Upper lobe of right lung (tissue), 1 donor: Measurements from ENCODE around the gene WRAP53. TPM values are rescaled to one million over a fixed set of nuclear protein-coding genes. Genes with fewer than 3 reads are reported as not detected.

Source experiments
- ATAC-seq: fragments of 200-7000 bp; cut with Tn5 transposase; one replicate; pipeline ENCODE4 v1.9.1; 2020; ENCODE audit warnings: mild to moderate bottlenecking, moderate library complexity
- DNase-seq: peaks from one replicate; pipeline ENCODE4 v3.0.0-alpha.2; 2020
- H3K27ac ChIP-seq: fragments of 200-600 bp; one replicate; pipeline ENCODE4 v1.8.0; 2022
- H3K27me3 ChIP-seq: fragments of 200-600 bp; one replicate; pipeline ENCODE4 v1.8.0; 2022; ENCODE audit warnings: mild to moderate bottlenecking
- H3K36me3 ChIP-seq: fragments of 200-600 bp; one replicate; pipeline ENCODE4 v1.8.0; 2022
- H3K4me1 ChIP-seq: fragments of 200-600 bp; one replicate; pipeline ENCODE4 v1.8.0; 2022
- H3K4me3 ChIP-seq: fragments of 200-600 bp; one replicate; pipeline ENCODE4 v1.8.0; 2022; ENCODE audit warnings: mild to moderate bottlenecking
- H3K9me3 ChIP-seq: fragments of 200-600 bp; one replicate; pipeline ENCODE4 v1.8.0; 2022
- CTCF ChIP-seq: fragments of 200-600 bp; IDR thresholded peaks from one replicate; pipeline ENCODE4 v1.8.0; 2022; ENCODE audit warnings: antibody characterized with exemption
- intact Hi-C: fragments of 100-400 bp; cut with DNase I; formaldehyde crosslinking; loops from one replicate; pipeline ENCODE4 v1.11.0; 2022
- total RNA-seq: library from RNA; stranded (reverse); fragmentation: NEBNext Ultra II Directional; extraction: Animal tissue kit (Norgen Biotek cat#: 25700); gene quantifications from one replicate; pipeline ENCODE4 v1.2.1, GENCODE V29; 2021
- donor health status: DM: no; HTN: yes; CAD: no; lungs with severe emphysema.

The WRAP53 gene
- total RNA-seq, 1 donor from 2014 or later: 5.7 TPM

- peaks cover 9% of the 10 kb centered on the region for H3K36me3 ChIP-seq
- no peaks in the 10 kb centered on the region for H3K9me3 ChIP-seq
- peaks cover 12% of the 10 kb centered on the region for H3K4me1 ChIP-seq
- peaks cover 56% of the 10 kb centered on the region for H3K27me3 ChIP-seq
- intact Hi-C loops: no loop called here
- ATAC-seq (no peak), DNase-seq (no peak)
- H3K27ac ChIP-seq: no peak overlapping the region
- no peak for TF ChIP-seq CTCF
- H3K4me3 ChIP-seq: peak overlapping the region; percentile 10
Measured at GRCh38 chr17:7705269-7706255, 17.3 kb downstream of the WRAP53 start.

GRCh38 chr17:7706631-7707354 is 18.5 kb downstream of the WRAP53 start:
- DNase-seq (no peak), ATAC-seq (no peak)
- Histone ChIP-seq H3K4me1 (peaks cover 12% of the 10 kb centered on the region), H3K27ac (no peak overlapping the region), H3K4me3 (no peak overlapping the region), H3K9me3 (no peaks in the 10 kb centered on the region), H3K36me3 (peaks cover 4% of the 10 kb centered on the region), H3K27me3 (peaks cover 63% of the 10 kb centered on the region)
- no peak for TF ChIP-seq CTCF
- intact Hi-C loops: no loop called here

- TF ChIP-seq CTCF: no peak
- no peak overlapping the region for H3K4me3 ChIP-seq
- no peaks in the 10 kb centered on the region for H3K9me3 ChIP-seq
- no peak for ATAC-seq
- H3K27ac ChIP-seq: no peak overlapping the region
- no peak for DNase-seq
- H3K36me3 ChIP-seq: no peaks in the 10 kb centered on the region
- H3K4me1 ChIP-seq: peaks cover 12% of the 10 kb centered on the region
- H3K27me3 ChIP-seq: peaks cover 69% of the 10 kb centered on the region
- intact Hi-C loops: no loop called here
Measured at GRCh38 chr17:7707446-7707845, 19.2 kb downstream of the WRAP53 start.

- Histone ChIP-seq H3K9me3 (no peaks in the 10 kb centered on the region), H3K27me3 (peaks cover 66% of the 10 kb centered on the region), H3K4me3 (no peak overlapping the region), H3K27ac (no peak overlapping the region), H3K4me1 (peaks cover 12% of the 10 kb centered on the region), H3K36me3 (no peaks in the 10 kb centered on the region)
- TF ChIP-seq CTCF: no peak
- ATAC-seq: no peak
- intact Hi-C loops: no loop called here
- peak; percentile 57 for DNase-seq
Measured at GRCh38 chr17:7707858-7708750, 19.8 kb downstream of the WRAP53 start.

- no peak for TF ChIP-seq CTCF
- peak; percentile 57 for DNase-seq
- intact Hi-C loops: no loop called here
Measured at GRCh38 chr17:7709031-7709430, 20.8 kb downstream of the WRAP53 start.

More at GRCh38 chr17:7709031-7709430, 20.8 kb downstream of the WRAP53 start:
- no peaks in the 10 kb centered on the region for H3K36me3 ChIP-seq
- H3K9me3 ChIP-seq: no peaks in the 10 kb centered on the region
- H3K4me1 ChIP-seq: peaks cover 12% of the 10 kb centered on the region
- ATAC-seq: no peak
- H3K4me3 ChIP-seq: no peak overlapping the region
- H3K27ac ChIP-seq: no peak overlapping the region
- H3K27me3 ChIP-seq: peaks cover 66% of the 10 kb centered on the region
